NCI-H82 treated with DMSO at 0.1 percent for 48 hours (cell line): ENCODE measurements around the gene CHST15.

Experiments
- DNase-seq: peaks from one replicate; lab custom pipeline; 2025; ENCODE audit not compliant: unreplicated experiment; lab: John Stamatoyannopoulos, UW

CHST15 gene

DNA sequence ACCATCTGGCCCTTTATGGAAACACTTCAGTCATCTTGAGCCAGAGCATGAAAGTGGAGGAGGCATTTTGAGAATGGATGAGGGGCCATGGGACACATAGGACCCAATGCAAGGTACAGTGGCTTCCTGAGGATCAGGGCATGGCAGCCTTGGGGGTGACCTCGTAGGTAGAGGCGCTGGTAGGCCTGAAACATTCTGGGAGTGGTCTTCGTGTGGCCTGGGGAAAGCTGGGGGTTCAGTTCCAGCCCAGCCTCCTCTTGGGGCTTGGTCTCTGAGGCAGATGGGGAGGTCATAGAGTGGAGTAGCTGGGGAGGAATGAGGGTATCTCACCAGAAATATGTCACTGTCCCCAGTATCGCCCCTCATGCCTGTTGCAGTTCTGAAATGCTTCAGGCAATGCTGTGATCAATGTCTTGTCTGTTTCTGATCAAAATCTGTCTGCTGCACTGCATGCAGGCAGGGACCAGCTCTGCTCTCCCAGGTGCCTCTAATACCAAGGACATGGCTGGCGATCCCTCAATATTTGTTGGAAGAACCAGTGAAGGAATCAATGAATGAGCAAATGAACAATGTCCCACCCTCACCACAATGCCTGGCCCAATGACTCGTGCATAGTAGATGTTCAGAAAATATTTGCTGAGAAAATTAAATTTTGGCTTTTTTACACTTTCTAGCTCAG lies 90.9 kb downstream of the CHST15 start:
- DNase-seq = no peak

DNA sequence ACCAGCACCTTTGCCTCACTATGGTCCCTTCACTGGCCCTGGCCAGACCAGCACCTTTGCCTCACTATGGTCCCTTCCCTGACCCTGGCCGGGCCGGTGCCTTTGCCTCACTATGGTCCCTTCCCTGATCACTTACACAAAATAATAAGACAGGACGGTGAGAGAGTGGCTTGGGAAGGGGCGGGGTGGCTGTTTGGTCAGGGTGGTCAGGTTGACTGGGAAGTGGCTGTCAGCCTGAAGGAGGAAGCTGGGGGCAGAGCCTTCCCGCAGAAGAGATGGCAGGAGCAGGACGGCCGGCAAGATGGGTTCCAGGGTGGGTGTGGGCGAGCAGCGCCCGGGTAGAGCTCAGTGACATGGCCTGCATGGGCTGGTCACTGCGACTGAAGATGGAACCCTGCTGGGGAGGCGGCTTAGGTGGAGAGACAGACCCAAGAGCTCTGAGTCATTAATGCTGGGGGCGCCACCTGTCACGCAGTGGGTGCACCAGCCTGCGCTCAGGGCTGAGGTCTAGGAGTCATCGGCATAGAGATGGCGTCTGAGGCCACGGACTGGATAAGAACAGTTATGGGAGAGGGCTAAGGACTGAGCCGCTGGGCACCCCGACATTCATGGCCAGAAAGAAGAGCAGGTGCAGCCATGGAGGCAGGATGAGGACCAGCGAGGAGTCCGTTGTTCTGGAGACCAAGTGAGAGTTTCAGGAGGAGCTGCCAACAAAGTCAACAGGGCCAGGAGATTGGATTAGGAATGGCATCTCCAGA lies 91.8 kb downstream of the CHST15 start:
- DNase-seq = no peak

DNA sequence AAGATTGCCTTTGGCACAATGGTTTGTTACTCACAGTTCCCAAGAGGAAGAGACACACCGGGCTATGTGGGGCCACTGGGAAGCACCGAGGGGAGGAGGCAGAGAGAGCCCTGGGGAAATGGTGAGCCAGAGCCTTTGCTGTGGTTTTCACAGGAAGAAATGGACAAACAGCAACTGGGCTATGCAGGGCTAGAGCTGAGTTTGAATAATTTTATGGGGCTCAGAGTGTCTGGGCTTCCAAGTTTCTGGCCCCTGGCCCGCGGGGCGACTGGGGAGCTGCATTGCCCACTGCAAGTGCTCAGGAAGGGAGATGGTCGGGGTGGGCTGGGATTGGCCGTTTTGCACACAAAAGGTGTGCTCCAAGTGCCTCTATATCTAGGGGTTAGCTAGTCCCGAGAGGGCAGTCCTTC lies 92.6 kb downstream of the CHST15 start:
- no peak for DNase-seq

DNA sequence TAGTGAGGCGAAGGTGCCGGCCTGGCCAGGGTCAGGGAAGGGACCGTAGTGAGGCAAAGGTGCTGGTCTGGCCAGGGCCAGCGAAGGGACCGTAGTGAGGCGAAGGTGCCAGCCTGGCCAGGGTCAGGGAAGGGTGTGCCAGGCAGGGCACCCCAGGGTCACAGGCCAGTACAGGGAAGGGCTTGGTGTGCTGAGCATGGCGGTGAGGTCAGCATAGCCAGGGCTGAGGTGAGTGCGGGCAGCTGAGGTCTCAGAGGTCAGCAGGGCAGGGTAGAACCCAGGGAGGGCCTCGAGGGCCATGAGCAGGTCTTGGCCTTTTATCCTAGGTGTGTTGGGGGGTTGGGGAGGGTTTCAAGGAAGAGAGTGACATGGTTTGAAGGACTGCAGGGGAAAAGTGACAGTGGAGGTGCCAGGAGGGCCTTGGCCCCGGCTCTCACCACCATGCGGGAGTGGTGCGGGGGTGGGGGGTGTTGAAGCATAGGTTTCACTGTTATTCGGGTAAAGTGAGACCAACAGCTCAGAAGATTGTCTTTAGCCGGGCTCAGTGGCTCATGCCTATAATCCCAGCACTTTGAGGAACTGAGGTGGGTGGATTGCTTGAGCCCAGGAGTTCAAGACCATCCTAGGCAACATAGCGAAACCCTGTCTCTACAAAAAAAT lies 93.3 kb downstream of the CHST15 start:
- DNase-seq = no peak

DNA sequence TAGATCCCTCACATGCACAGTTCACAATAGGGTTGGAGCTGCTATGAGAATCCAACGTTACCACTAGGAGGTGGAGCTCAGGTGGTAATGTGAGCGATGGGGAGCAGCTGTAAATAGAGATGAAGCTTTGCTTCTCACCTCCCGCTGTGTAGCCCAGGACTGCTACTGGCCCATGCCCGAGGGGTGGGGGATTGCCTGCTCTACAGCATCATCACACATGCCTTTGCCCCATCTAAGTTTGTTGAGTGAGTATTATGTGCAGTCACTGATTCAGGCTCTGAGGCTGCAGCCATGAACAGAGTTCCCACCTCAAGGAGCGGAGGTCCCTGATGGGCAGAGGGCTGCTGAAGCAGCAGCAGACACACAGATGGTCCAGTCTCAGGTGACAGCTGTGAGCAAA lies 94.1 kb downstream of the CHST15 start:
- no peak for DNase-seq

DNA sequence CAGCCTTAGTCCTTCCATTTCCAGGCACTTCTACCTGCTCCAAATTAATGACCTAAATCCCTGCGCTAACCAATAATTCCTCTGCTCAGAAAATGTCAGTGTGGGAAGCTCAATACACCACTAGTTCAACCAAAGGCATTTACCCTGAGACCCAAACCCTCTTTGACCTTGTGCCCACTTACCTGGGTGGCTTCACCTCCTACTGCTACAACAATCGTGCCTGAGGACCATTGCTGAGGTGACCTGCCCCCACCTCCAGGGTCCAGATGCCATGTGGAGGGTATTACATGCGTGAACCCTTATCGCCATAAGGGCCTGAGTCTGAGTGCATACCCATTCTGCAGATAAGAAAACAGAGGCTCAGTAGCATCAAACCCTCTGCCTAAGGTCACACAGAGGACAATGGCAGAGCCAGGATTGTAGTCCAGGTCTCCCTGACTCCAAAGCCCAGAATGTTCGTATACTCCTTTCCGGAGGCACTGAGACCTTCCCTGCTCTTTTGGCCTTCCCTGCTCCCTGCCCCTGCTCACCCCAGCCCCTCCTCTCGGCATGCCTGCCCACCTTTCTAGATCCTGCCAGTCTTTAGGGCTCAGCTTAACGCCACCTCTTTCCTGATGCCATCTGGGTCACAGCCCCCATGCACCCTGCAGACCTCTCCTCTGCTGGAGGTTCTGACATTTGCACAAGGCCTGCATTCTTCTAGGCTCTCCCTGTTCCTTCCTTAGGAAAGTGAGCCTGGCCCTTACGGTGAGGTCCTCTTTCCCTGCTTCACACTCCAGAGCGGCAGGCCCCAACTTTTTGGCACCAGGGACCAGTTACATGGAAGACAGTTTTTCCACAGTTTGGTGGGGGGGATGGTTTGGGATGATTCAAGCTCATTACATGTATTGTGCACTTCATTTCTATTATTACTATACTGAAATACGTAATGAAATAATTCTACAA lies 94.9 kb downstream of the CHST15 start:
- DNase-seq = no peak

DNA sequence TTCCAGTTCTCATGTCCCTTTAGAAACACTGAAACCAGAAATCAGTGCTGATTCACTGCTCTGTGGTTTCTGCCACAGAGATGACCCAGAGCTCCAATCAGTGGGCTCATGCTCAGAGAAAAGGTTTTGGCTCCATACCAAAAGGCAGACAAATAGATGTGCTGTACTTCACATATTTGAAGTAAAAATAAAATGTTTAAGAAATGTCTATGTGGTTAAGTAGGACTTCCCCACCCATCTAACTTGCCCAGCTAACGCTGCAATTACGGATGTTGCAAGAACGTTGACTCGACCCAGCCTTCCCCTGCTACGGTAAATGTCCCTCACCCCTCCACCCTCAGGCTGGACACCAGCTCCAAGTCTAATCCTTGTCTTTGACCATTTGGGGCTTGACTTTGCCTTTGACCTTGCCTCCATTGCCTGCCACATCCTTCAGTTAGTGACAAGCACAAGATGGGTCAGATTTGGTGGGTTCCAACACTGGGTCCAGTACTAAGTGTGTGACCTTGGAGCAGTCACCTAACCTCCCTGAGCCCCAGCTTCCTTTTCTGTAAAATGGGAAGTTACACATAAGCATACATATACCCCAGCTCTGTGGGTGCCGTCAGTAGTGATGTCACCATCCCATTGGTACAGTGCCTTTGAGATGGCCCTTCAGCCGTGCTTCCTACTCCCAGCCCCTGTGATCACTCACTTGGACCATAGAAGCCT lies 95.8 kb downstream of the CHST15 start:
- no peak for DNase-seq

DNA sequence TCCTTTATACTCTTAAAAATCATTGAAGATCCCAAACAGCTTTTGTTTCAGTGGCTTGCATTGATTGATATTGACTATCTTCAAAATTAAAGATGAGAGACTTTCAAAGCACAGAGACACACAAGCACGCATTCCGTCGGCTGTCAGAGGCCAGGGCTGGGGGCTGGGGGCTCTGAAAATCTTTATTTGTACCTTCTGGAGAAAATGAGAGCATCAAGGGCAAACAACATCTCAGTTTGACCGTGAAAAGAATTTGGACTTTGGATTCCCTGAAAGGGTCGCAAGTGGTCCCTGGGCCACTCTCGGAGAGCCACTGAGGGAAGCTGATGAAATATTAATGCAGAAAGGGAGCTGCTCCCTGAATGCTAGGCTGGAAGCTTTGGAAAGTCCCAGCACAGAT lies 96.4 kb downstream of the CHST15 start:
- DNase-seq = no peak

DNA sequence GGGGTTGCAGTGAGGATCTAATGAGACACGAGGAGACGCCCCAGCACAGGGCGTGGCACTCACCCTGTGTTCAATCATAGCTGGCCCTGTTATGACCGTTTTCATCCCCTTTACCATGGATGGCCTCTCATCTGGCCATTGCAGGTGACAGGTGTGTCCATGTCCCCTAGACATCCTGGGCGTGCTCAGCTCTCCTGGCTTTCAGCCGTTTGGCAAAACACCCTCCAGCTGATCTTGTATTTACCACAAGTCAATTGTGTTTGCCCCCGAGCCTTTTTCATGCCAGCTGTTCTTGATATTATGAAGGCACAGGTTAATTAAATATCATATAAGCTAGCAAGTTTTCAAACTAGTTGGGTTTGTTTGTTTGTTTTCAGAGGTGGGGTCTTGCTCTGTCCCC lies 97.1 kb downstream of the CHST15 start:
- DNase-seq = no peak

DNA sequence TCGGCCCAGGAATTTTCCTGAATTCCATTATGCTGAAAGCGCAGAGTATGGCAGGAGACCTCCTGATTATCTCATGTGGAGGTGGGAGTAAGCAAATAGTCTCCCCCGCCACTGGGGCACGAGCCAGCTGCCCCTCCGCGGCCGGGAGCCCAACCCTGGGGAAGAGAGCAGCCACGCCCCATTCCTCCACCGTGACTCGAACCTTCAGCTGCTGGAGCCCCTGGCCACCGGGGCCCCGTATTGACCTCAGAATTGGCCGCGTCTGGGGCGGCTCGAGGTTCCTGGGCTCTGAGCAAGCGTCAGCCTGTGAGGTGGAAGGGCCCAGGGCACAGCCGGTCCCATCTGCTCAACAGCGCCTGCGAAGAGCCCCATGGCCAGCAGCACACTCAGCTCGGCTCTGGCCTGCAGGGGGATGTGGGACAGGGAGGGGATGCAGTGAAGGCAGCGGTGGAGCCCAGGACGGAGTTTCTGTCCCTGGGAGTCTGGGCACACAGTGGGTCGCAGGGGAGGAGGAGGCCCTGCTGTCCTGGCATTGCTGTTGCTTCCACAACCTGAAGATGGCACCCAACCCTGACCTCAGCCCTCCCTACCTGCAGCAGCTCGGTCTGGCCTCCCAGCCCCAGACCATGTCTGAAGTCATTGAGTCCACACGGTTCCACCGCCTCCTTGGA lies 97.8 kb downstream of the CHST15 start:
- DNase-seq = no peak

DNA sequence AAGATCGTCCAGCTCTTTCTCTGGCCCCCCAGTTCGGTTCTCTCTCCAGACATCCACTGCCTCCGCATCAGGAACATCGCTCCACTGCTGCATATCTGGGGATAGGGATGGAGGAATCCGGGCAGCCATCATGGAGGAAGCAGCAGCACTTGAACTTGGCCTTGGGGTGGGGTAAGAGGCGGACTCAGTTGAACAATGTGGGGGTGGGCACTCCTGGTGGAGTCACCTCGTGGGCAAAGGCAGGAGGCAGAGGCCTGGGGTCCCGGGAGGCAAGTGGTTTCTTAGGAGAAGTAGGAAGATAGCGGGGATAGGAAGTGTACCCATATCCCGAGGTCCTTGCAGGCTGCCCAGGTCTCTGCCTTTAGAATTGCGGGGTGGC lies 98.3 kb downstream of the CHST15 start:
- DNase-seq = no peak

DNA sequence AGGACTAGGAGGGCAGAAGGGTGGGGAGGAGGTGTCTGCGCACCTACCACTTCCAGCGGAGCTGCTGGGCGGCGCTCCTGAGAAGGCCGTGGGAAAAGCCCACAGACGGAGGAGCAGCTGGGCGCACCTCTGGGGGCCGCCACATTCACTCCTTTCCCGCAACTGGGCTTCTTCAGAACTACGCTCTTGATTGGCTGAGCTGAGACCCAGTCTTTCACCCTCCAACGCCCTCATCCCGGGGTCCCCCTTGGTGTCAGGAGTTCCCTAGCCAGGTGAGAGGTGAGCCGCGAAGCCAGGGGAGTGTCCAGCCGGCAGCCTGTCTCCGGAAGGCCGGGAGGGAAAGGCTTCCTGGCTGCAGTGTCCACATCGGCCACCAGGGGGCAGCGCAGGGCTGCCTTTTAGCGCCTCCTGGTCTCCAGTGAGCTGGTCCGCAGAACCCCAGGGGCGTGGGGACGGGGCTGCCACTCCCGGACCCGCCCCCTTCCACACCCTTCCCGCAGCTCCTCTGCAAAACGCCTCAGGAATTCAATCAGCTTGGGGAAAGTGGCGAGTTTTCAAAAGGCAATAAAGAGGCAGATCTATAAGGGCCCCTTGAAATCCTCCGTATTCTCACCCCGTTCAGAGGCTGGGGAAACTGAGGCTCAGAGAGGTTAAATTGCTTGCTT lies 98.8 kb downstream of the CHST15 start:
- DNase-seq = peak; percentile 20

DNA sequence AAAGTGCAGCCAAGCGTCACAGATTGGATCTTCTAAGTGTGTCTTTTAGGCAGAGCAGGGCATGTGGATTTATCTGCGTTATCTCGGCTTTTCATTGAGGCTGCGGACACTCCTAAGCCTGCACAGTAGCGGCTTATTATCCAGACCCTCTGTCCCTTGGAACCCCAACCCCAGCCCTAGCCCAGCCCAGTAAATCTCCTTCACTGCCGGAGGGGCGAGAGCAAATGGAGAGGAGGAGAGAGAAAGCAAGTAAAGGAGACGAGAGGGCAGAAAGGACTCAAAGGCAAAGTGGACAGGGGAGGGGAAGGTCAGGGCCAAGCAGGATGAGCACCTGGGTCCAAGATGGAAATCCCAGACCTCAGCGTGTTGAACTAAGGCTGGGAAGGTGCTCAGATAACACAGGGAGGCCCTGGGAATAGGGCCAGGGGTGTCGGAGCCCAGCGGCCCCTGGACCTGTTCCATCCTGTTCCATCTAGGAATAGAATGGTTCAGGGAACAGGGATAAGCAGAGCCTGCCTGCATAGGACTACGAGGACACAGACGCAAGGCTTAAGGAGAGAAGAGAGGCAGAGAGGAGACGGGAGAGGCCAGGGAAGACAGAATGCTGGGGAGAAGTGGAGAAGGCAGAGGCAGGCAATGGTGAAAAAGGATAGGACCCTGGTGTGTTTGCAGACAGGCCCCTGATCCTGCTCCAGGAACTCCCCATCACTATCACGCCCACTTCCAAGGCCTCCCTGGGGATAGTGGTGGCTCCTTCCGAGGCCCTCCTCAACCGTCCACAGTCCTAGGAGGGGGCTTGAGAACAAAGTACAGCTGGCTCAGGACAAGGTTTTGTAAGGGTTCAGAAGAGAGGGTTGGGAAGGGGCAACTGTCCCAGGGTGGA lies 99.6 kb downstream of the CHST15 start:
- no peak for DNase-seq

DNA sequence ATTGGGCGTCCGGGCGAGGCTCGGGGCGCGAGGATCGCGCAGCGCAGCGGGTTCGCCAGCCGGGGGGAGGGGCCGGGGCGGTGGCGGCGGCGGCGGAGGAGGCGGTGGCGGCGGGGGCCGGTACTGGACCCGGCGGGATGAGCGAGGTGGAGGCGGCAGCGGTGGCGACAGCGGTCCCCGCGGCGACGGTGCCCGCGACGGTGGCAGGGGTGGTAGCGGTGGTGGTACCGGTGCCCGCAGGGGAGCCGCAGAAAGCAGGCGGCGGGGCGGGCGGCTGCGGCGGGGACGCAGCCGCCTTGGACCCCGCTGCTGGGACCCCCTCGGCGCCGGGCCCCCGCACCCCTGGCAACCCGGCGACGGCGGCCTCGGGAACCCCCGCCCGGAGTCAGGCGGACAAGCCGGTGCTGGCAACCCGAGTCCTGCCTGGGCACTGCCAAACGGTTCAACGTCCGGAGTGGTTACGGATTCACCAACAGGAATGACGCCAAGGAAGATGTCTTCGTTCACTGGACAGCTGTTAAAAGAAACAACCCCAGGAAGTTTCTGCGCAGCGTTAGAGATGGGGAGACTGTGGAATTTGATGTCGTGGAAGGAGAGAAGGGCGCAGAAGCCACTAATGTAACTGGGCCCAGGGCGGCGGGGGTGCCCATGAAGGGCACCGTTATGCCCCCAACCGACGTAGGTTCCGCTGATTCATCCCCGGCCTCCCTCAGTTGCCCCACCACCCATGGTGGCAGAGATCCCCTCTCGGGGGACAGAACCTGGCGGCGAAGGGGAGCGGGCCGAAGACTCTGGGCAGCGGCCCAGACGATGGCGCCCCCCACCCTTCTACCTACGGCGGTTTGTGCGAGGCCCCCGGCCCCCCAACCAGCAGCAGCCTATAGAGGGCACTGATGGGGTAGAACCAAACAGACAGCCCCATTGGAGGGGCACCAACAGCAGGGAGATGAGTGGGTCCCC lies 101.5 kb downstream of the CHST15 start:
- no peak for DNase-seq

DNA sequence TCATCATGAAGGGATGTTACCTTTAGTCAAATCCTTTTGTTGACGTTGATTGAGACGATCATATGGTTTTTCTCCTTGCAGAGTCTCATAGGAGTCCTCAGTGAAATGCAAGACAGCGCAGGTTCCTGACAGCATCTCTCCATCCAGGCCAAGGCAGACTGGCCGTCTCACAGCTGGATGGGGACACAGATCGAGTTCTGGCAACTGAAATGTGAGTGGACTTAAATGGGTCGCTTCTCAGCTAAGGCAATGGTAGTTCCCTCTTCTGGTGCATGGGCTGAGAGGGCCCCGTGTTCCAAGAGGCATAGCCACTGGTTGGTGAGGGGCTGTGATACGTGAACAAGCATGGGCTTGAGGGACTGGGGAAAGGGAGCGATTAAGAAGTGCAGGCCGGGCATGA lies 102.5 kb downstream of the CHST15 start:
- DNase-seq = no peak

DNA sequence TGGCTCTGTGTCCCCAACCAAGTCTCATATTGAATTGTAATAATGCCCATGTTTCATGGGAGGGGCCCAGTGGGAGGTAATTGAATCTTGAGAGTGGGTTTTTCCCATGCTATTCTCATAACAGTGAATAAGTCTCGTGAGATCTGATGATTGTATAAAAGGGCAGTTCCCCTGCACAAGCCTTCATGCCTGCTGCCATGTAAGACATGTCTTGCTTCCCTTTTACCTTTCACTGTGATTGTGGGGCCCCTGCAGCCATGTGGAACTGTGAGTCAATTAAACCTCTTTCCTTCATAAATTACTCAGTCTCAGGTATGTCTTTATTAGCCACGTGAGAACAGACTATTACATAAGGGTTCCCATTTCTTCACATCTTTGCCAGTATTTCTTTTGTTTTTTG lies 104.7 kb downstream of the CHST15 start:
- no peak for DNase-seq

DNA sequence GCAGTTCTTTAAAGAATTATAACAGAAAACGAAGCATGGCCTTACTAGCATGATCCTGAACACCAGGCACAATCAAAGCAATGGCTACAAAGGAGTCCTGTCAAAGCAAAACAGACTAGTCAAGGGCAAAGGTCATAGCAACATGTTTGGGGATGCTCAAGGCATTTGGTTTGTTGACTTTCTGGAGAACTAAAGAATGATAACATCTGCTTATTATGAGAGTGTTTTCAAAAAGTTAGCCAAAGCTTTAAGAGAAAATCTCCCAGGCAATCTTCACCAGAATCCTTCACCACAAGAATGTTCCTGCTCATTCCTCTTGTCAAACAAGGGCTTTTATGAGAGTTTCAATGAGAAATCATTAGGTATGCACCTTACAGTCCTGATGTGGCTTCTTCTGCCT lies 106.7 kb downstream of the CHST15 start:
- no peak for DNase-seq
